Stimulated activated CD8-positive, alpha-beta memory T cell treated with anti-CD3 and anti-CD28 coated beads, Interleukin-7, amount 100 ng/mL, for 4 hours (primary cell): ENCODE measurements around the gene CD59.
"Not testable (repeated sequence)": the region's sequence is repeated elsewhere in the genome, so short reads cannot be mapped to it uniquely, and the experiment has no call there.

Source experiments
- DNase-seq, 2 donors: peaks; one replicate each; pipeline ENCODE4 v3.0.0-alpha.2; 2020; ENCODE audit warnings: low read depth in 2 of 2

Gene CD59

GRCh38 chr11:33713151-33713855, 22.9 kb downstream of the CD59 start:
- DNase-seq = no peak

- DNase-seq = no peak
Measured at GRCh38 chr11:33712436-33712835, 23.8 kb downstream of the CD59 start.

- DNase-seq = no peak
Measured at GRCh38 chr11:33709466-33709865, 26.8 kb downstream of the CD59 start.

DNA sequence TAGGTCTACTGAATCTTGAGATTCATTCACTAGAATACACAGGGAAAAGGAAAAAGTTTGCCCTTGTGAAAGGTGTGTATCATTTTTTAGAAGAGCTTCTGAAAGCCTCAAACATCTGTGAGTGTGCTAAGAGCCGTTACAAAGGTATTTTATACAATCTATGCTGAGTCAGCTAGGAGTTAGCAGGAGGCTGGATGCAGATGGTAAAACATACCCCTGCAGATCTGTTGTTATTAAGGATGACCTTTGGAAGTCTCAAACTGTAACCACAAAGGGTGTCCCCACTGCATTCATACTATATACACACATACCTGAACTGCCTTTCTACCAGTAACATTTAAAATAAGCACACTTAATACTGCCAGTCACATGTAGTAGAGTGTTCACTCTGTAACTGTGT, 27.2 kb downstream of the CD59 start:
- DNase-seq = no peak

- DNase-seq = not testable (repeated sequence)
Measured at GRCh38 chr11:33707831-33708230, 28.4 kb downstream of the CD59 start.

DNA sequence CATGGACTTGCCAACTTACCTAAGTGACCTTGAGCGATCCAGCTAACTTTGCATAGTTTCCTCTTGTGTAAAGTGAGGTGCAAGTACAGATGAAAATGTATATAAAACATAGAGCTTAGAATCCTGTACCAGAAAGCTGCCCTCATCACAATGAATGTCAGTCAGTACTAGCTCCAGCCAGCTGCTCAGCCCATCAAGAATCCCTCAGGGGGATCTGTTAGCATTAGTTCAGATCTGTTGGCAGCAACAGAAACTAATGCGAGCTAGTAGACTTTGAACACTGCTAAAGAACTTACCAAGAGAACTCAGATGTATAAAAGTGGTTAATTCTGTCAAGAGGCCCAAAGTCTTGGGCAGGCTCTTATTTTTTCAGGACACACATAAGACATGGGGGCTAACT, 29.3 kb downstream of the CD59 start:
- no peak for DNase-seq

GRCh38 chr11:33706546-33706945, 29.7 kb downstream of the CD59 start:
- no peak for DNase-seq

- DNase-seq = no peak
Measured at GRCh38 chr11:33704240-33705002, 31.8 kb downstream of the CD59 start.

GRCh38 chr11:33703788-33704187, 32.4 kb downstream of the CD59 start:
- no peak for DNase-seq

GRCh38 chr11:33703234-33703633, 33.0 kb downstream of the CD59 start:
- no peak for DNase-seq

- DNase-seq = no peak
Measured at GRCh38 chr11:33701302-33702230, 34.7 kb downstream of the CD59 start.

GRCh38 chr11:33700502-33701271, 35.5 kb downstream of the CD59 start, which contains the start of gene C11orf91:
Gene C11orf91, minus strand, starts transcription at chr11:33700826. Its CDS starts 86 bp downstream, at chr11:33700740.
- peak; percentile 84 to 88 for DNase-seq

- no peak for DNase-seq
Measured at GRCh38 chr11:33700063-33700501, 36.1 kb downstream of the CD59 start.

GRCh38 chr11:33699515-33700062, 36.6 kb downstream of the CD59 start:
- DNase-seq = no peak

DNA sequence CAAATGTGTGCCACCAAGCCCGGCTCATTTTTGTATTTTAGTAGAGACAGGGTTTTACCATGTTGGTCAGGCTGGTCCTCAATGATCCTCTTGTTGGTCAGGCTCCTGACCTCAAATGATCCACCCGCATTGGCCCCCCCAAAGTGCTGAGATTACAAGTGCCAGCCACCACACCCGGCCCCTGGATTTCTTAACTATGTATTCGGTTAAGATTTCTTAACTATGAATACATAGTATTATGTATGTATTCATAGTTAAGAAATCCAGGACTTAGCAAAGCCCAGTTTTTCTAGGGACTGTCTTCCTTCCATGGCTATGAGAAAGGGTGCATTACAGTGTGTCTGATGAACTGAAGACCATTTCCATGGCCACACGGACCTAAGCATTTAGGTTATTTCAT, 37.3 kb downstream of the CD59 start:
- DNase-seq = no peak

DNA sequence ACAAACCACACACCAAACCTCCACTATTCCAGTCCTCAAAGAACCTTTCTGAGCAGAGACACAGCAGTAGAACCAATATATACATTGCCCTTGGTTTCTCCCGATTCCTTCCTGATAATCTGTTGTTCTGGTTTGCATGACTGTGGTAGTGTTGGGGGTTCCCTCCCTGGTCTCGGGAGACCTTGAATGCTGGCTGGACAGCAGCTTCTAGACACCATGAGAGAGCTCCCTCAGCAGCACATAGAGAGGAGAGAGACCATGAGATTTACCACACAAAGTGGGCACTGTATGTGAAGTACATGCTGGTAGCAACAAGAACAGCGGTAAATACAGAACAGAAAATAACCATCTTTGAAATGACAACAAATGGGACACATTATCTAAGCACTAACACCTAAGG, 38.2 kb downstream of the CD59 start:
- DNase-seq = no peak

GRCh38 chr11:33696931-33697638, 39.1 kb downstream of the CD59 start:
- no peak for DNase-seq

- no peak for DNase-seq
Measured at GRCh38 chr11:33696411-33696810, 39.8 kb downstream of the CD59 start.

DNA sequence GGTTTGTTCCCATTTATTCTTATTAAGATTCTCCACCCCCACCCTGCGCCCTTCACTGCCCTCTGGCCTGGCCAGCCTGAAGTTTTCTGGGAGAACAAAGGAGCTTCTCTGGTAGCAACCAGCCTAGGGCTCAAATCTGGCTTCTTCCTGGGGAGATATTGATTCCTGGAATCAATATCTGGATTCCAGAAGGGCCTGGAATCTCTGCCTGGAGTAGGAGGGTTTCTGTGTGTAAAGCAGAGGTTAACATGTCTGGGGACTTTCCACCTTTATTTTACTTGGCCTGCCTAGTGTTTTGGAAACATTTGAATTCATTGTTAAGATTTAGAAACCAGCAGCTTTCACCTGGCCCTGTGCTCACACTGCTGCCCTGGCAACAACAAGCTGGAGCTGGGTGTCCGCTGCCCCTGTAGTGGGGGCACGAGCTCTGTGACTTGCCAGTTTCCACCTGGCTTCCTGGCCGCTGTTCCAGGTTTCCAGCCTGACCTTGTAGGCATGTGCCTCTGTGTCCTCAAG, 41.1 kb downstream of the CD59 start:
- DNase-seq = no peak
